Psoas muscle (tissue), 8 donors: ENCODE data around the gene SYMPK. TPM values are rescaled to one million over a fixed set of nuclear protein-coding genes. Genes with fewer than 3 reads are reported as not detected.

Experiments used
- ATAC-seq, 4 donors: fragments of 200-7000 bp; cut with Tn5 transposase; one replicate each; pipeline ENCODE4 v1.9.1; 2020; ENCODE audit warnings: moderate library complexity in 3 of 4, mild to moderate bottlenecking in 2 of 4
- DNase-seq, 2 donors: peaks; one replicate each; pipeline ENCODE4 v3.0.0-alpha.2; 2020
- H3K27ac ChIP-seq: fragments of 200-600 bp; one replicate; pipeline ENCODE4 v1.8.0; 2022
- H3K27me3 ChIP-seq, 3 donors: fragments of 200-600 bp in 1 of 3; one replicate each; pipeline versions ENCODE4 v1.6.1 to v1.8.0; 2013 to 2022; ENCODE audit warnings: low read length in 2 of 3, mild to moderate bottlenecking in 2 of 3, moderate library complexity in 1 of 3; ENCODE audit not compliant: insufficient read depth in 3 of 3
- H3K36me3 ChIP-seq, 2 donors: fragments of 200-600 bp in 1 of 2; one replicate each; pipeline versions ENCODE4 v1.6.1 to v1.8.0; 2013 to 2022; ENCODE audit warnings: low read depth in 1 of 2, mild to moderate bottlenecking in 1 of 2, moderate library complexity in 1 of 2; ENCODE audit not compliant: insufficient read depth in 1 of 2
- H3K4me1 ChIP-seq: fragments of 200-600 bp; one replicate; pipeline ENCODE4 v1.8.0; 2022
- H3K4me3 ChIP-seq: fragments of 200-600 bp; one replicate; pipeline ENCODE4 v1.8.0; 2022; ENCODE audit warnings: mild to moderate bottlenecking
- H3K9me3 ChIP-seq: fragments of 200-600 bp; one replicate; pipeline ENCODE4 v1.8.0; 2022
- WGBS, 3 donors: extraction: QIAGEN DNeasy Blood & Tissue Kit; methylation state at CpG; one replicate each; pipeline versions ENCODE4 v1.1.6 to v1.1.7; 2013; 5-methylcytosine and 5-hydroxymethylcytosine counted together
- intact Hi-C, 2 donors: fragments of 100-400 bp; cut with DNase I; formaldehyde crosslinking; loops; one replicate each; pipeline versions ENCODE4 v1.11.0 to v1.14.2; 2022
- polyA plus RNA-seq, 3 donors: library from polyadenylated mRNA; stranded (reverse); fragments of 200-250 nt; gene quantifications; one replicate each; pipeline ENCODE4 v1.2.3, GENCODE V29; 2013
- total RNA-seq, 4 donors: library from RNA; stranded (reverse); fragmentation: NEBNext Ultra II Directional in 2 of 4; extraction: Animal tissue kit (Norgen Biotek cat#: 25700) in 2 of 4; gene quantifications; one replicate each; pipeline versions ENCODE4 v1.2.1 to v1.2.4, GENCODE V29; 2021 to 2023
- TF ChIP-seq, protein P1 (sequence below): fragments of 200-600 bp; IDR thresholded peaks from one replicate; pipeline ENCODE4 v1.8.0; 2022; ENCODE audit warnings: antibody characterized with exemption
- donor health status: healthy with polysubstance abuse.
- donor health status: DM: no; HTN: no; CAD: no; lungs with moderate emphysema.
- donor health status: Bipolar disorder and iron deficiency.
- donor health status: healthy.
- donor health status: DM: yes; HTN: yes; CAD: no.
- donor health status: DM: no; HTN: no; CAD: no.
- donor health status: DM: no; HTN: no; CAD: no.
- donor health status: DM: yes; HTN: yes; CAD: no.

The SYMPK gene
- total and polyA plus RNA-seq, 7 donors: 27.6 to 80.3 (median 47.6) TPM

- ATAC-seq (no peak), DNase-seq (no peak)
- no peak overlapping the region for H3K4me3 ChIP-seq
- no peaks in the 10 kb centered on the region for H3K9me3 ChIP-seq
- H3K27ac ChIP-seq: no peak overlapping the region
- 54 to 64% (median 60%) methylated on average over 6 of the region's 6 CpGs for WGBS, 3 donors
- TF ChIP-seq, protein P1, sequence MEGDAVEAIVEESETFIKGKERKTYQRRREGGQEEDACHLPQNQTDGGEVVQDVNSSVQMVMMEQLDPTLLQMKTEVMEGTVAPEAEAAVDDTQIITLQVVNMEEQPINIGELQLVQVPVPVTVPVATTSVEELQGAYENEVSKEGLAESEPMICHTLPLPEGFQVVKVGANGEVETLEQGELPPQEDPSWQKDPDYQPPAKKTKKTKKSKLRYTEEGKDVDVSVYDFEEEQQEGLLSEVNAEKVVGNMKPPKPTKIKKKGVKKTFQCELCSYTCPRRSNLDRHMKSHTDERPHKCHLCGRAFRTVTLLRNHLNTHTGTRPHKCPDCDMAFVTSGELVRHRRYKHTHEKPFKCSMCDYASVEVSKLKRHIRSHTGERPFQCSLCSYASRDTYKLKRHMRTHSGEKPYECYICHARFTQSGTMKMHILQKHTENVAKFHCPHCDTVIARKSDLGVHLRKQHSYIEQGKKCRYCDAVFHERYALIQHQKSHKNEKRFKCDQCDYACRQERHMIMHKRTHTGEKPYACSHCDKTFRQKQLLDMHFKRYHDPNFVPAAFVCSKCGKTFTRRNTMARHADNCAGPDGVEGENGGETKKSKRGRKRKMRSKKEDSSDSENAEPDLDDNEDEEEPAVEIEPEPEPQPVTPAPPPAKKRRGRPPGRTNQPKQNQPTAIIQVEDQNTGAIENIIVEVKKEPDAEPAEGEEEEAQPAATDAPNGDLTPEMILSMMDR: no peak
- no peaks in the 10 kb centered on the region for H3K27me3 ChIP-seq
- peaks cover 0 to 21% of the 10 kb centered on the region in 2 donors for H3K36me3 ChIP-seq
- H3K4me1 ChIP-seq: peaks cover 22% of the 10 kb centered on the region
- intact Hi-C loops: no loop called here
Measured at GRCh38 chr19:45793876-45794275, 69.1 kb downstream of the SYMPK start.

GRCh38 chr19:45793178-45793564 is 69.8 kb downstream of the SYMPK start:
- Histone ChIP-seq H3K4me3 (peak overlapping the region; percentile 77), H3K9me3 (no peaks in the 10 kb centered on the region), H3K27me3 (no peaks in the 10 kb centered on the region), H3K27ac (no peak overlapping the region), H3K4me1 (peaks cover 27% of the 10 kb centered on the region), H3K36me3 (peaks cover 0 to 28% of the 10 kb centered on the region in 2 donors)
- ATAC-seq (no peak), DNase-seq (no peak)
- intact Hi-C loops: no loop called here
- 35 to 42% (median 41%) methylated on average over 3 of the region's 3 CpGs for WGBS, 3 donors
- TF ChIP-seq, protein P1: no peak

DNA sequence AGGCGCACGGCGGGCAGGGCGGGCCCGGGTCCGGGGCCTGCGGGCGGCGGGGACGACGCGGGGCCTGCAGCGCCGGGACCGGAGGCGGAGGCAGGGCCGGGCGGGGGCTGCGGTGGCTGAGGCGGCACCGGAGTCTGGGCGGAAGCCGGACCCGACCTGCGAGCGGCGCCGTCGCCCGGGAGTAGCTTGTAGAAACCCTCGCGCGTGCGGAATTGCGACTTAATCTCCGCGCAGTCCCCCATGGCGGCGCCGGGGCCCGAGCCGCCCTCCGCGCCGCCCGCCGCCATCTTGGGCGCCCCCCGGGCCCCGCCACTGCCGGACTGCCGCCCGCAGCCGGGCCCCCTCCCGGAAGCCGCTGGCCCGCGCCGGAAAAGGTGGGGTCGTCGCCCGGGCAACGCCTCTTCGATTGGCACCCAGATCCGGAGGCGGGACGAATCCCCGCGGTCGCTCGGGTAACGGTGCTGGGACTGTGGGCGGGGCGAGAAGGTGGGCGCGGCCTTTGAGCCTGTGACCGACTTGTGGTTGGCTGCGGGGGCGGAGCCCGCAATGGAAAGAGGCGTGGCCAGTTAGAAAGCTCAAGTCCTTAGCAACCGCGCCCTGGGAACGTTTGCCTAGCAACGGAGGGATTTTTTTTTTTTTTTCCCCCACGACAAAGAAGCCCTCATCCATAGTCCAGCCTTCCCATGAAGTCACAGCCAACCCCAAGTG is 70.3 kb downstream of the SYMPK start, which contains the start of gene DMWD:
Gene DMWD (minus strand): TSS at position 376 of the 708 bp plus-strand sequence. CDS start 89 bp downstream, at position 287.
- WGBS, 3 donors: 0 to 1% (median 1%) methylated on average over 39 to 86 of the region's 86 CpGs
- TF ChIP-seq, protein P1: no peak
- intact Hi-C loops: no loop called here
- Histone ChIP-seq H3K27ac (peak within 1 kb of the TSS; percentile 88), H3K4me1 (peaks cover 32% of the 10 kb centered on the region), H3K9me3 (no peaks in the 10 kb centered on the region), H3K27me3 (no peaks in the 10 kb centered on the region), H3K4me3 (peak within 1 kb of the TSS; percentile 77), H3K36me3 (peaks cover 0 to 32% of the 10 kb centered on the region in 2 donors)
- DNase-seq (peak; percentile 100), ATAC-seq (peak; percentile 89 to 96 (median 93))

- no peak for ATAC-seq
- peak overlapping the region; percentile 77 for H3K4me3 ChIP-seq
- TF ChIP-seq, protein P1: no peak
- peaks cover 0 to 37% of the 10 kb centered on the region in 2 donors for H3K36me3 ChIP-seq
- DNase-seq: no peak
- no peaks in the 10 kb centered on the region for H3K9me3 ChIP-seq
- peaks cover 34% of the 10 kb centered on the region for H3K4me1 ChIP-seq
- intact Hi-C loops: no loop called here
- peak overlapping the region; percentile 88 for H3K27ac ChIP-seq
- 8 to 10% (median 10%) methylated on average over 30 to 31 of the region's 31 CpGs for WGBS, 3 donors
- H3K27me3 ChIP-seq: no peaks in the 10 kb centered on the region
Measured at GRCh38 chr19:45791744-45792469, 71.0 kb downstream of the SYMPK start.
